Omental fat pad (tissue), 4 donors: ENCODE results near the gene FOXO3. TPM values are rescaled to one million over a fixed set of nuclear protein-coding genes. Genes with fewer than 3 reads are reported as not detected.

Experiments
- ATAC-seq: fragments of 150-250 bp; one replicate; pipeline ENCODE4 v1.9.1; 2016; ENCODE audit warnings: mild to moderate bottlenecking, moderate library complexity; ENCODE audit not compliant: low FRiP score
- DNase-seq: peaks from one replicate; pipeline ENCODE4 v3.0.0-alpha.2; 2019; ENCODE audit warnings: low spot score
- CTCF ChIP-seq, 3 donors: fragments of 450-650 bp; IDR thresholded peaks; one replicate each; pipeline ENCODE4 v1.5.1; 2016 to 2017; ENCODE audit warnings: antibody characterized with exemption in 3 of 3, mild to moderate bottlenecking in 3 of 3, moderate library complexity in 2 of 3
- total RNA-seq, 4 donors: library from RNA; depleted of rRNA; stranded (reverse); fragments of >200 nt; gene quantifications; one replicate each; pipeline ENCODE4 v1.1.0, GENCODE V29; 2016

FOXO3 gene
- total RNA-seq, 4 donors from 2014 or later: 92.9 to 129 (median 113) TPM

GRCh38 chr6:108693430-108694154 is 132.9 kb downstream of the FOXO3 start:
- no peak for DNase-seq
- TF ChIP-seq CTCF (IDR thresholded peaks at IDR 0.05): no peak
- ATAC-seq: no peak

DNA sequence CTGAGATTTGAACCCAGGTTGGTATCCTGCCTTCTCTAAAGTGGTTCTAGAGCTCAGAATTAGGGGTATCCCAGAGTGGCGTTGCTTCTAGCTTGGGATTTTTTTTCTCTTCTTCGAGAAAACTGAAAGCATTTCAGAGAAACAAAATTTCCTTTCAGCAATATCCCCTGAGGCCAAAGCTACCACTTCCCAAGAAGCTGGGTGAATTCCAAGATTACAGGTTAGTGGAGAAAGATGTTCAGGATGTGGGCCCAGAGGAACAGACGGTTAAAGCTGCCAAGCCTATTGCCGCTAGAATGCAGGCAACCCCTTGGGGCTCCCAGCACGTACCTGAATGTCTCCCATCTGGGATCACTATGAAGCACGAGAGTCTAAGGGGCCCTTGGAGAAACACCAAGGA is 134.1 kb downstream of the FOXO3 start:
- TF ChIP-seq CTCF (IDR thresholded peaks at IDR 0.05): no peak
- ATAC-seq: no peak

GRCh38 chr6:108697561-108698161 is 136.9 kb downstream of the FOXO3 start:
- no peak for ATAC-seq
- DNase-seq: no peak
- no peak for TF ChIP-seq CTCF (IDR thresholded peaks at IDR 0.05)

More for the DNA sequence above, 134.1 kb downstream of the FOXO3 start:
- no peak for DNase-seq

- DNase-seq (no peak), ATAC-seq (no peak)
- no peak for TF ChIP-seq CTCF (IDR thresholded peaks at IDR 0.05)
Measured at GRCh38 chr6:108698593-108699289, 138.0 kb downstream of the FOXO3 start.

- no peak for DNase-seq
- TF ChIP-seq CTCF (IDR thresholded peaks at IDR 0.05): no peak
Measured at GRCh38 chr6:108699290-108700041, 138.7 kb downstream of the FOXO3 start.

GRCh38 chr6:108702106-108702851 is 141.6 kb downstream of the FOXO3 start:
- no peak for TF ChIP-seq CTCF (IDR thresholded peaks at IDR 0.05)
- DNase-seq (no peak), ATAC-seq (no peak)

More at GRCh38 chr6:108699290-108700041, 138.7 kb downstream of the FOXO3 start:
- ATAC-seq: no peak
